Activated effector memory CD4-positive, alpha-beta T cell treated with anti-CD3 and anti-CD28 coated beads, Interleukin-2, amount 50 U/mL, for 16 hours (primary cell): Measurements from ENCODE around the gene TSPAN18.
A peak's percentile ranks its signal among the peaks of the same experiment; 100 is the strongest.

Source experiments
- DNase-seq: peaks from one replicate; pipeline ENCODE4 v3.0.0-alpha.2; 2020

Gene TSPAN18

DNA sequence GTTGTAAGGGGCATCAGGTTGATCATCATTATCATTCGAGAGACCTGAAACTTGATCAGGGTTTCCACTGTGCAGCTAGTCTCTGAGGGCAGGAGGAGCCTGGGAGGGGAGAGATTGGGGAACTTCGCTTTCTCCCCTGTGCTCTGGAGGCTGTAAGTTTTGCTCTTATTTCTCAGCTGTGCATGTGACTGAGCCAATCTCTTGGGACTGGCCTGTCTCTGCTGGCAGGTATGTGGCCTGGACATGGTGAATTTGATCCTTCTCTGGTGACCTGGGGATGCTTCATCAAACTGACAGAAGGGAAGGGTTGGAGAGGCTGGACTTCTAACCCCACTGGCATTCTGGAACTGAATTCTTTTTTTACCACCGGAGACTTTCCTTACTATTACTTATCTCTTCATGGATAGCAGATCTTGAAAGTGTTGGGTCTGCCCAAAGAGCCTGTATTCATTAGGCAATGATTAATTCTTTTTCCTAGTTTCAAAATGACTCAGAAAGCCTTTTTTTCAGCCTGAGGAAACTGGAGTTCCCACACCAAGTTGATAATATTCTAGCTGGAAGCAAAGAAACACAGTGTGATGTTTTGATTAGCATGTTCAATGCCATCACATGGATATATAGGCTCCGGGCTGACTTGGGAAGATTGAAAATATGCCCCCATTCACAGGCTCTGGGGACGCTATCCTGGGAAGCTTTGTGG is 36.5 kb downstream of the TSPAN18 start:
- no peak for DNase-seq

DNA sequence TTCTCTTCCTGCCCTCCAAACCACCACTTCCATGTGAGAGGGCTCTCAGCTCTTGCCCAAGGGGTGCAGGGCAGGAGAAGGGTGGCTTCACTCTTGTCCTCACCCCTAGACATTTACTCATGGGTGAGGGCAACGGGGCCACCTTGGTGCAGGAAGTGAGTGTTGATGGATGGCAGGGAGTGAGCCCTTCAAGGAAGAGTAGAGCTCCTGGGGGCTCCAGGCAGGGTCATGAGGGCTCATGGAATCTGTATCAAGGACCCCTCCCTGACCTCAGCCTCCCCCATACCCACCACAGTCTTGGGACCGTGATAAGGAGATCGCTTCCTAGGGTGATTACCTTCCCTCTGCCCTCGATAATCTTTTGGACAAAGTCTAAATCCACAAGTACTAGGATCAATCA is 37.8 kb downstream of the TSPAN18 start:
- DNase-seq, result no peak

DNA sequence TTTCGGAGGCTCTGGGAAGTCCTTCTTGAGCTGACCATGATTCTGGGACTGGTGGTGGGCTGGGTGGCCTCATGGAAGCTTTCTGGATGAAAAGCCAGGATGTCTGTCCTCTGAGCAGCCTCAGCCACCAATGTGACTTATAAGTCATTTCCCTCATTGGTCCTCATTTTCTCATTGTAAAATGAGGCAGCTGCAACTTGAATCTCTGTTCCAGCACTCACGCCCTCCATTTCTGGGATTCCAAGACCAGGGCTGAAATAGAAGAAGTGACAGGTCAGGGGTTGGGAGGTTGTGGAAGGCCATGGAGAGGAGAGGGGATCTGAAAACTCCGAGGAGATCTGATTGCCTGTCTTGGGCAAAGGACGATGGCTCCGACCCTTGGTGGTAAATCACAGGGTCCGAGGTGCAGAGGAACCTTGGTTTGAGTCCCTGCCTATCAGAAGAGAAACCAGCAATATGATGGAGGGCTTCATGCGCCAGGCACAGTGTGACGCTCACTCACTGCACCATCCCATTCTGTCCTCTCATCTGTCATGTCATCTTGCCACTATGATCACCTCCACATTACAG is 38.3 kb downstream of the TSPAN18 start:
- DNase-seq, result no peak

DNA sequence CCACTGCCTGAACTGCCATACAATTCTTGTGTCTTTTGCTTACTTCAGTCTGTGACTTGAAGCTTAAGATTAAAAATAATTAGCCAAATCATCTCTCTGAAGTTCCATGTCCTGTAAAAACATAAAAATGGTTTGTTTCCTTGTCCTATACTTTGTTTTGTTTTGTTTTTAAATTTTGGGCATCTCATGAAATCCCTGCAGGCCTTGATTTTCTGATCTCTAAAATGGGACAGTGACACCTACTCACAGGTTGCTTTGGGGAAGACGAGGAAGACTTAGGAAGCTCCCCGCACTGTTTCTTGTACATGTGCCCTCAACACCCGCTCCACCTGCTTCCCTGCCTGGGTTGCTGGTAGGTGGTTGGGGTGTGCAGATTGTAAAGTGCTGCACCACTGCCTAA is 38.9 kb downstream of the TSPAN18 start:
- DNase-seq, result no peak

DNA sequence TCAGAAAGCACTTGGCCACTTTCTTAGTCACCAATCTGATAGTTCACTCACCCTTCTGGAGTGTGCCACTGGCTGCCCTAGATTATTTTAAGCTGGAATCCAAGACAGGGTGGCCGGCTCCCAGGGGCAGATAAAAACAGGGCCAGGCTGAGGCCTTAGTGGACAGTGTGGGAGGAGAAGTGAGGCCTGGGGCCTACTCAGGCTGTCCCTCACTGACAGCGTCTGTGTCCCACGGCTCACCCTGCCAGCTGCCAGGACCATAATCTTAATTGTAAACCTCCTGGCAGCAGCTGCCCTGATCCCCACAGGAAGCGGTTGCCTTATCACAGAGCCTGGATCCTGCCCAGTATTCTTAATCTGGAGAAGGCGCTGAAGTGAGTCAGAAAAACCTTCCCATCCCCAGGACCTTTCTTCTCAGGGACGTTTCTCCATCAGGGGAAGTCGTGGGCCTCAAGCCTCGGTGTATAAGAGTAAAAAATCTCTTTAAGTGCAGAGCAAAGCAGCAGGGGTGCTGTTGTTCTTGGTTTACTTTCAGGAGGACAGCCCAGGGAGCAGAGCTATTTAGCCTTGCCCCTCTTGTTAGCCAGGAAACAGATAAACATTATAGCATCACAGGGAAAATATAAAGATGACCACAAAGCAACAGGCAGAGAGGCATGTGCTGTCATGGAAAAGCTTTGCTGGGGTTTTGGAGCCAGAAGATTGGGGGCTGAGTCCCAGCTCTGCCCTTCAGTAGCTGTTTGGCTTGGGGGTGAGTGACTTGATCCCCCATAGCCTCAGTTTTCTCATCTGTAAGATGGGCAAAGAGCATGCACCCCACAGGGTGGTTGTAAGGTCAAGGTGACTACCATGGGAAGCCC is 39.6 kb downstream of the TSPAN18 start:
- no peak for DNase-seq

DNA sequence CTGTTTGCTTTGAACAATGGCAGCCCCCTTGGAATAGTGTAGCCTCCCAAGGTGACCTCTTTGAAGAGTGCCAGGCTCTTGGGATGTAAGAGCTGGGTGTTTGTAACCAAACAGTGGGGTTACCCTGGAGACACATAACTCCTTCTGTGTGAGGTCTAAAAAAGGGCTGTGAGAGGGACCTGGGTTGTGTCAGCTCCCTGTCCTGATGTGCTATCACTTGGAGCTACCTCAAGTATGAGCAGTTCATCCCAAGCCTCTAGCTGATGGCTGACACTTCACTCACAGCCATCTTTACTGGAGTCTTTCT is 40.2 kb downstream of the TSPAN18 start:
- DNase-seq, result no peak

DNA sequence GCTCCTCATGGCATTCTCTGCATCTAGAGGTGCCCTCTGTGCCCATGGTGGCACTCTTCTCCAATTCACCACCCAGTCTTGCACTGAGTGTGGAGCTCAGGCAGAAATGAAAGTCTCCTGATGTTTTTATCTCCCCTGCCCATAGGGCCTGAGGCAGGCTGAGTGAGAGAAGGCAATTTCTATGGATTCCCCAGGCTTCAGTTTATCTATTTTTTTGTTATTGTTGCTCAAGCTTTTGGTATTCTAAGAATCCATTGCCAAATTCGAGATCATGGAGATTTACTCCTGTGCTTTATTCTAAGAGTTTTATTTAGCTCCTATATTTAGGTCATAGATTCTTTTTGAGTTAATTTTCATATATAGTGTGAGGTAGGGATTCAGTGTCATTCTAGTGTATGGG is 40.7 kb downstream of the TSPAN18 start:
- DNase-seq, result no peak

DNA sequence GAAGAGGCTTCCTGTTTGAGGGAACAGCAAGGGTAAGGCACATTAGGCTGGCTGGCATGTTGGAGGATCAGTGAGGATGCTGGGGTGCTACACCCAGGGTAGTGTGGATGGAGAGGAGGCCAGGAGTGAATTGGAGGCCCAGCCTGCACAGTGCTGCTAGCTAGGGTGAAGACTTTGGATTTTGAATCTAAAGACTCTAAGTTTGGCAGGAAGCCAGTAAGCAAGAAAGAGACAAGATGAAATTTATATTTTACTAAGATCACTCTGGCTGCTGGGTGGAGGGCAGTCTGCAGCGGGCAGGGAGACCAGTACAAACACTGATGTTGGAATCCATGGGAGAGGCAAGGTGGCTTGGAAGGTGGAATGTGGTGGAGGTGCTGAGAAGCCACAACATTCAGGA is 43.6 kb downstream of the TSPAN18 start:
- no peak for DNase-seq

DNA sequence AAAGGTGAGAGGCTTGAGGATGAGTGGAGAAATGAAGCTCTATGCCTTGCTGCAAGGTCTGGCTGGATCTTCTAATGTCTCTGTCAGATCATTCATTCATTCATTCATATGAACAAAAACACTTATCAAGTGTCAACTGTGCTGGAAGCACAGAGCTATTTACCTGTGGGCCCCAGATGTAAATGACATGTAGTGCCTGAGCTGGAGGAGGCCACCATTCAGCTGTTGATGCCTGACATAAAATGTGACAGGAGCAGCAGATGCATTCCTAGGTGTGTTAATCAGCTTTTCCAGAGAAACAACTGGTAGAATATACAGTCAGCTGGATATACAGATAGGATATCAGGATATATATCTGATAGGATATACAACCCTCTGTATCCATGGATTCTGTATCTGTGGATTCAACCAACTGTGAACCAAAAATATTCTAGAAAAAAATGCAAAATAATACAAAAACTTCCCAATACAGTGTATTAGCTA is 44.5 kb downstream of the TSPAN18 start:
- no peak for DNase-seq

DNA sequence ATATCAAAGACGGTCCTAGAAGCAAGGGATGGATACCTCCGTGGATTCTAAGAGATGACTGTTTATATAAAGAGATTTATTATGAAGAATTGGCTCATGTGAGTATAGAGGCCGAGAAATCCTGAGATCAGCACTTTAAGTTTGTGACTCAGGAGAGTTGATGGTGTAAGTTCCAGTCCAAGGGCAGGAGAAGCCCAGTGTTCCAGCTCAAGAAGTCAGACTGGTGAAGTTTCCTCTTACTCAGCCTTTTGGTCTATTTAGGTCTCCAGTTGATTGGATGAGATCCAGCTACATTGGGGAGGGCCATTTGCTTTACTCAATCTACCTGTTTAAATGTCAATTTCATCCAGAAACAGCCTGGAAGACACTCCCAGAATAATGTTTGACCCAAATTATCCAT is 45.1 kb downstream of the TSPAN18 start:
- no peak for DNase-seq

DNA sequence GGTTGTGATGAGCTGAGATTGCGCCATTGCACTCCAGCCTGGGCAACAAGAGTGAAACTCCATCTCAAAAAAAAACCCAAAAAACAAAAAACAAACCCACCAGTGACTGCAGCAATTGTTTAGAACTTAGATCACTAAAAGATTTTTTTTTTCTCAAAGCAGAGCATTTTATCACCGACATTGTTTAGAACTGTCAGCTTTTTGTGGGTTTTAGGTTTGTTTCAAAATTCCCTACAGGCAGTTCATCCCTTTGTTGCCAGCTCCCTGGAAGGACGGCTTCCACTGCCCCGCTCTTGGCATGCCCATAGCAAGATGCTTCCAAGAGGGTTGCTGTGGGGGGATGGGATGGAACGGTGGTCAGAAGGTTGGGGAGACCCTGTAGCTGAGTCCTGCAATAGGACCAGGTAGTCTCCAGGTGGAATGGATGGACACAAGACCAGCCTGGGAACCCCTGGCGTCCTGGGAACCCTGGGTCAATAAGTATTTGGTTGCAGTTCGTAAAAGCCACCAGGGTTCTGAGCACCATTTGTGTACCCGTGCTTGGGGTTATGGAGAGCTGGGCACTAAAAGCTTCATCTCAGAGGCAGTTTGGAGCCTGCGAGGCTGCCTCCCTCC is 46.7 kb downstream of the TSPAN18 start:
- no peak for DNase-seq

DNA sequence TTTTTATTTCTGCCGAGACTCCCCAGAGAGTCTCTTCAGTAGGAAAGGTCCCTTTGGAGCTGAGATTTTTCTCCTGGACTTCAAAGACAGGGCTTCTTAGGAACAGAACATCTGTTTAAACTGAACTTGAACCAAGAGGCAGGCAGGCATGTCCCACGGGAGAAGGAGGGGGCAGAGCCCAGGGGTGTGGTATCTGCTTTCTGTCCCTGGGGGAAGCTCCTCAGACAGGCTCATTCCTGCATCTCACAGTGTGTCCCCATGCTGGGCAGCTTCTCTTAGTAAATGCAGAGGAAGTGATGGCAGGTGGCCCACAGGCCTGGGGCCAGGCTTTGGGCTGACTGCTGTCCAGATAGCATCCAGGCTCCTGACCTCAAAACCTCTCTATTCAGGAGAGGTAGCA is 47.3 kb downstream of the TSPAN18 start:
- no peak for DNase-seq

DNA sequence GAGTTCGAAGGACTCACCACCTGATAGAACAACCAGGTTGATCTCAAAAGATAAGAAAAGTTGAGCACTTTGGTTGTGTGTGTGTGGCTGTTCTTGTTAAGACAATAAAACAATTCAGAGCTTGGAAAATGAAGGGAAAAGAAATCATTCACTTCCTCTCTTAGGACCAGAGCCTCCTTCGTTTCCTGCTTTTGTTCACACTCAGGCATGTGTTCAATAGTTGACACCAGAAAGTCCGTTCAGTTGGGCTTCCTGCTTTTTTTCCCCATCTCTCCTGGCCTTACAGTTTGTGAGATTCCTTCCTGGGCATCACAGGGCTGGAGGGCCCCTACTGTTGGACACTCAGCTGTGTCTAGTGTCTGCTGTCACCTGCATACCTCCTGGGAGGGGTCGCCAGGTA is 48.0 kb downstream of the TSPAN18 start:
- DNase-seq, result no peak

DNA sequence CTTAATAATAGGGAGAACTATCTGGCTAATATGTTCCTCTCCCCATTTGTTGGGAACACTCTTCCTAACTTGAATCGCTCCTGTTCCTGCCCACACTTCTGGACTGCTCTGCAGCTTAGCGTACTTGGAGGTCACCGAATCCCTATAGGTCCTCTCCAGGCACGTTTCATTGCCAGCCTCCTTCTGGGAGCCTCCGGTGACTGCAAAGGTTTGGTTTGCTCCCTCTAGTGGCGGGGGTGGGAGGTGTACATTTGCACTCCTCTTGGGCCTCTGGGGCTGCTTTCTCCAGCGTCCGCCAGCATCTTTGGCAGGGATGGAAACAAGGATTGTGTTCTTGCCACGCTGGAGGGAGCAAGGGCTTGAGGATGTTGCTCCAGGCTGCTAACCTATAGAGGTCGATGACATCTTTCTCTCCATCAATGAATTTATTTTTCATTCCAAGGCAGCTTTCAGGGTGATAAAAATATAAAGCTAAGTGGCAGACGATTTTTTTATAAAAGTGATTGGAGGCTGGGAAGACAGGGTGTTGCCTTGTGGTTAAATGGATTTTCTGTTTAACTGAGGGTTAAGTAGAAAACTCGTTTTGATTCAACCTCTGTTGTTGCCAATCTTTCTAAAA is 48.7 kb downstream of the TSPAN18 start:
- peak; percentile 83 for DNase-seq

DNA sequence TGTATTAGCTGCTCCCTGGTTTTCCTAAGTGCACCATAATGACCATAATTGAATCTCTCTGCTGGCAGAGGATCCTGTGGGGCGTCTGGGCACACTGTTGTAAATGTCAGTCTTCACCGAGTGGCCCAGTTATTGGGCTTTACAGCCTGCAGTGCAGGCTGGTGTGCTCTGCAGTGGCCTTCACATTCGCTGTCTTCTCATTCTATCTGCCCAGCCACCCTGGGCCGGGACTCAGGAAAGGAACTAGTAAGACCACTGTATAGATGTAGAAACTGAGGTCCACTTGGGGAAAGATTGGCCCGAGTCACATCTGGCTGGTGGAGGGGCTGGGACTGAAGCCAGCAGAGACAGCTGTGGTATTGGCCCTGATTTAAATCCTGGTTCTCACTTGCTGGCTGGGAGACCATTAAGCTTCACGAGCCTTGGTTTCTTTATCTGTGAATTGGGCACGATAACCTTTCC is 49.3 kb downstream of the TSPAN18 start:
- DNase-seq, result no peak

DNA sequence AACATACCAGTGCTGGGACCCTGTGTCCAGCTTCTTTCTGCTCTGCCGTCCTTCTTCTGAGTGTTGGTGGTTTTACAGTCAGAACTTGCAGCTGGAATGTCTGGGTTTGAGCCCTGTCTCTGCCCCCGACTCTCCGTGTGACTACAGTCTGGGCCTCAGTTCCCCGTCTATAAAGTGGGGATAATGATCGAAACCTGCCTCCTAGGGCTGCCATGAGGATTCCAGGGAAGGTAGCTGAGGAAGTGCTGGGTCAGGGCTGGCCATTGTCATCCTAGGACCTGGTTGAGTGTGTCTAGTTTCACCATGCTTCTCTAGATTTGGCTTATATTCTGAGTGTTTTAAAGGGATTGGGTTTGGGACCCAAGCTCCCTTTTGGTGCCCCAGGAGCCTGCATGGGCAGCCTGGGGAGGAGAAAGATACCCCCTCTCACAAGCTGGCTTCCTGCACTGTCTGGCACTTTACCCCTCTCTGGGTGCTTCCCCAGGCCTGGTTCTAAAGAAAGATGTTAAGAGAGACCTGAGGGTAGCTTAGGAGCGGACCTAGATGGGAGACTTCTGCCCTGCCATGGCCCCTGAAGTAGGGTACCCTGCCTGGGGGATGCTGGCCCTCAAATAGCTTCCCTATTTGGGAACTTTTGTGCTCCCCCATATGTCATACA is 49.9 kb downstream of the TSPAN18 start:
- no peak for DNase-seq

DNA sequence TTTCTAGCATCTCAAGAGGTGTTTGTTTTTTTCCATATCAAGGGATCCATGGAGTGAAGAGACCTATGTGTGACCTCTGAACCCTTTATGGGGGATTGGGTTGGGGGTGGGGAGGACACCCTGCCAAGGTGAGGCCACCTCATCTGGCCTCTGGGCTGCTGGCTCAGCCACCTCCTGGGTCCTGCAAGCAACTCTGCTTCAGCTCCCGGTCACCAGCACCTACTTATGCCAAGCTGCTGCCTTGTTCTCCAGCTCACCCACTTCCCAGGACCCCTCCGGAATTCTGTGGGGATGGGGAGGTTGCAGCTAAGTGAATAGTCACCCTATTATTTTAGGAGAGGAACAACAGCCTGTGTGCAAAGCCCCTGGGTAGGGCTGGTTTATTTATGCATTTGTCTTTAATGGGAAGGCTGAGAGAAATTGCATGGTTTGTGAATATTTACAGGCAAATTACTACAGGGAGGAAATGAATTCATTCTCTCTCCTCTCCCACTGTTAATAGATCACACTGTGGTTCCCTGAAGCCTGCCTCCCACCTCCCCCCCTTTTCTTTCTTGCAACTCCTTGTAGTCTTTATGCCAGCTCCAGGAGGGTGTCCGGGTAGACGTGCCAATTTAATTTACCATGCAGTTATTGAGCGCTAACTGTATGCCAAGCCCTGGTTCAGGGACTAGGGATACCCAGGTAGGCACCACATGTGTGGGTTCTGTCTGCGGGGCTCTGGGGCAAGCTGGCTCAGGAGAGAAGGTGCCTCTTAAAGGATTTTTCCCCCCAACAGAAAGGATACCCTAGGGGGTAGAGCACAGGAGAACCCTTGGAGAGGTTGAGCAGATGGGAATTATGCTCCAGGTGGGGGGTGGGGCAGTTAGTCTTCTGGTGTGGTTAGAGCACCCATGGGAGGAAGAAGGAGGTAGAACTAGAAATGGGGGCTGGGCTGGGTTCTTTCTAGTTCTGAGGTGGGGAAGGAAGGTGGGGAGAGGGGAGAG is 50.7 kb downstream of the TSPAN18 start:
- DNase-seq, result no peak

DNA sequence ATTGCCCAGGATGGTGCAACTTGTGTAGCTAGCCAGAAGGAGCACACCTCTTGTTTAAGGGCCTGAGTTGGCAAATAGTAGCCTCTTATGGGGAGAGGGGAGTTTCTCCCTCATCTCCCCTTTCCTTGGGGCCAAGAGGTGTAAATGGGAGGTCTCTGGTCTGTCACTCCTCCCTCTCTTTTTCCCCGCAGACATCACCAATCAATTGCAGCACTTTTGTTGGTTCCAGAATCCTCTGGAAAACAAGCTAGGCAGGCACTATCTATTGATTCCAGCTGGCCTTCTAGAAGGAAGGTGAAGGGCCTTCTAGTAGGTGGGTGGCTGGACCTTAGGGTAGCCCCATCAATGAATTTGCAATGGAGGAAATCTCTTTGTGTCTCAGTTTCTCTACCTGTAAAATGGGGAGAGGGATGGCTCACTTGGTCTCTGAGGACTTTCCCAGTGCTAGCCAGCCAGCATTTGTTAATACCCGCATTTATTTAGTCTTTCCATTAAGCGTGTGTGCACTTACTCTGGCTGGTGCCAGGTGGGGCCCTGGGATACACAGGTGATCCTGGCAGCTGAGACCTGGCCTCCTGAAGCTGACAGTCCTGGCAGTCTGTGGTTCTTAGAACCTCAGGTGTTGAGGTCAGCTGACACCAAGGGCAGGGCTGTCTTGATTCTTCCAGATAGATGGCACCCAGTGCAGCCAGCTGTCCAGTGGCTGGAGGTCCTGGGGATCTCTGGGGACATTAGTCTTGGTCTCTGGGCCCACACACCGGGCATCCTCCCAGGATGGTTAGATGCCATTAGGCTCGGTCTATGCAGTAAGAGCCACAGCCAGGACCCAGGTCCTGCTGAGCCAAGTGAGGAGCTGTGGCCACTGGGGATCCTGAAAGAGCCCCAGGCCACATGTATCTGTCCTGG is 51.7 kb downstream of the TSPAN18 start:
- no peak for DNase-seq

DNA sequence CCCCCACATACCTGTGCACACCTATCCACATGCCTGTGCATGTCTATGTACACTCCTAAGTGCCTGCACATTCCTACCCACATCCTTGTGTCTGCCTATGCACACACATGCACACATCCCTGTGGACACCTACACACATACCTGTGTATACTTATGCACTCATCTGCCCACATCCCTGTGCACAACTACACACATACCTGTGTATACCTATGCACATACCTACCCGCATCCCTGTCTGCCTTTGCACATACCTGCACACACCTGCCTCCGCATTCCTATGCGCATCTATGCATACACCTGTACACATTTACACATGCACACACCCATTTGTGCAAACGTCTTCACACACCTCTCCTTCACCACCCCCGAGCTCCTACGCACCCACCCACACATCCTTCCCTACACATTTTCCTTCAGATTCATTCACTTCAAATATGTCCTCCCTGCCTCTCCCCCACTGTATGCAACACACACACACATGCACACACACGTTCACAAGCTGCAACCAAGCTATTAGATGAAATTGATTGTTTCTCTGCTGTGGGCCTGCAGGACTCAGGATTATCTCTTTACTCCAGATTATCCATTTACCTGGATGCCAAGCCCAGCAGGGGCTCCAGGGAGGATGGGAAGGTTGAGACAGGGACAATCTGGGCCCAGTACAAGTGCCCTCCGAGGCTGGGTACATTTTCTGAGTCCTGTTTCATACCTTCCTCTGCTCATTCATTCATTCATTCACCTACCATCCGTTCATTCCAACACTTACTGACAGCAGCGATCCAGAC is 53.2 kb downstream of the TSPAN18 start:
- DNase-seq, result no peak
